Thymus (tissue), 11 donors: ENCODE results near the gene GNG7. TPM values are rescaled to one million over a fixed set of nuclear protein-coding genes. Genes with fewer than 3 reads are reported as not detected.

Source experiments
- DNase-seq, 9 donors: peaks; one replicate each; pipeline ENCODE4 v3.0.0-alpha.2; 2013; ENCODE audit warnings: low spot score in 9 of 9, low read depth in 6 of 9, missing footprints in 1 of 9
- H3K27ac ChIP-seq, 2 donors: one replicate each; pipeline ENCODE4 v1.5.1; 2013; ENCODE audit warnings: control low read depth in 1 of 2, low read depth in 1 of 2, low read length in 1 of 2, mild to moderate bottlenecking in 1 of 2, moderate library complexity in 1 of 2
- H3K27me3 ChIP-seq, 2 donors: one replicate each; pipeline ENCODE4 v1.5.1; 2013; ENCODE audit warnings: low read length in 1 of 2; ENCODE audit not compliant: control insufficient read depth in 2 of 2, insufficient read depth in 1 of 2
- H3K36me3 ChIP-seq, 2 donors: one replicate each; pipeline ENCODE4 v1.5.1; 2013; ENCODE audit warnings: low read length in 1 of 2, mild to moderate bottlenecking in 1 of 2, moderate library complexity in 1 of 2; ENCODE audit not compliant: control insufficient read depth in 2 of 2, insufficient read depth in 2 of 2
- H3K4me1 ChIP-seq, 2 donors: one replicate each; pipeline ENCODE4 v1.5.1; 2013; ENCODE audit warnings: low read length in 2 of 2; ENCODE audit not compliant: control insufficient read depth in 2 of 2, insufficient read depth in 2 of 2
- H3K4me3 ChIP-seq, 2 donors: one replicate each; pipeline ENCODE4 v1.5.1; 2013; ENCODE audit warnings: low read length in 2 of 2, control low read depth in 1 of 2, mild to moderate bottlenecking in 1 of 2
- H3K9me3 ChIP-seq, 2 donors: one replicate each; pipeline ENCODE4 v1.5.1; 2013; ENCODE audit warnings: low read length in 1 of 2, mild to moderate bottlenecking in 1 of 2; ENCODE audit not compliant: control insufficient read depth in 2 of 2, insufficient read depth in 1 of 2
- WGBS: extraction: QIAGEN DNeasy Blood & Tissue Kit; methylation state at CpG from one replicate; pipeline ENCODE4 v1.1.7; 2013; 5-methylcytosine and 5-hydroxymethylcytosine counted together
- polyA plus RNA-seq: library from polyadenylated mRNA; stranded (reverse); fragments of 200-250 nt; gene quantifications from one replicate; pipeline ENCODE4 v1.2.3, GENCODE V29; 2013
- total RNA-seq: library from RNA; stranded (reverse); fragments of 120-200 nt; gene quantifications from one replicate; pipeline ENCODE4 v1.2.4, GENCODE V29; 2013
- donor health status: healthy.

Gene GNG7
- total and polyA plus RNA-seq, 2 donors: 0.71 to 4.2 TPM

GRCh38 chr19:2636897-2637683 lies 65.4 kb downstream of the GNG7 start:
- Histone ChIP-seq H3K9me3 (peaks cover 0 to 32% of the 10 kb centered on the region in 2 donors), H3K27ac (peak overlapping the region in 1 of 2 donors; percentile 51), H3K4me1 (peaks cover 0 to 31% of the 10 kb centered on the region in 2 donors), H3K36me3 (no peaks in the 10 kb centered on the region), H3K4me3 (no peak overlapping the region), H3K27me3 (peaks cover 0 to 14% of the 10 kb centered on the region in 2 donors)
- peak in 3 of 9 donors; percentile 64 to 72 (median 67) for DNase-seq
- WGBS: 29% methylated on average over 37 of the region's 37 CpGs

- H3K27me3 ChIP-seq: peaks cover 0 to 13% of the 10 kb centered on the region in 2 donors
- peak overlapping the region in 1 of 2 donors; percentile 51 for H3K27ac ChIP-seq
- 83% methylated on average over 10 of the region's 10 CpGs for WGBS
- H3K9me3 ChIP-seq: peaks cover 0 to 37% of the 10 kb centered on the region in 2 donors
- H3K4me3 ChIP-seq: no peak overlapping the region
- DNase-seq: no peak
- no peaks in the 10 kb centered on the region for H3K36me3 ChIP-seq
- peaks cover 0 to 31% of the 10 kb centered on the region in 2 donors for H3K4me1 ChIP-seq
These were observed 66.2 kb downstream of the GNG7 start for GRCh38 chr19:2636141-2636896.

GRCh38 chr19:2634960-2635359 lies 67.5 kb downstream of the GNG7 start:
- no peak for DNase-seq
- Histone ChIP-seq H3K27me3 (peaks cover 0 to 6% of the 10 kb centered on the region in 2 donors), H3K36me3 (no peaks in the 10 kb centered on the region), H3K9me3 (peaks cover 0 to 49% of the 10 kb centered on the region in 2 donors), H3K27ac (no peak overlapping the region), H3K4me1 (peaks cover 0 to 31% of the 10 kb centered on the region in 2 donors), H3K4me3 (no peak overlapping the region)
- WGBS: 90% methylated on average over 9 of the region's 9 CpGs

- Histone ChIP-seq H3K9me3 (peaks cover 0 to 50% of the 10 kb centered on the region in 2 donors), H3K36me3 (no peaks in the 10 kb centered on the region), H3K4me1 (peaks cover 0 to 31% of the 10 kb centered on the region in 2 donors), H3K4me3 (no peak overlapping the region), H3K27ac (peak overlapping the region in 1 of 2 donors; percentile 37), H3K27me3 (peaks cover 0 to 5% of the 10 kb centered on the region in 2 donors)
- DNase-seq: no peak
- 92% methylated on average over 28 of the region's 28 CpGs for WGBS
These were observed 68.1 kb downstream of the GNG7 start for GRCh38 chr19:2634228-2634951.

GRCh38 chr19:2633693-2634075 lies 68.8 kb downstream of the GNG7 start:
- Histone ChIP-seq H3K27ac (no peak overlapping the region), H3K27me3 (peaks cover 0 to 2% of the 10 kb centered on the region in 2 donors), H3K36me3 (peaks cover 0 to 2% of the 10 kb centered on the region in 2 donors), H3K4me3 (no peak overlapping the region), H3K9me3 (peaks cover 0 to 53% of the 10 kb centered on the region in 2 donors), H3K4me1 (peaks cover 0 to 31% of the 10 kb centered on the region in 2 donors)
- no peak for DNase-seq
- WGBS: 95% methylated on average over 12 of the region's 12 CpGs

GRCh38 chr19:2631213-2631821 lies 71.2 kb downstream of the GNG7 start:
- peaks cover 0 to 2% of the 10 kb centered on the region in 2 donors for H3K27me3 ChIP-seq
- peak overlapping the region in 1 of 2 donors; percentile 5 for H3K27ac ChIP-seq
- H3K36me3 ChIP-seq: peaks cover 0 to 3% of the 10 kb centered on the region in 2 donors
- H3K9me3 ChIP-seq: peaks cover 0 to 48% of the 10 kb centered on the region in 2 donors
- no peak for DNase-seq
- H3K4me1 ChIP-seq: peaks cover 17 to 36% of the 10 kb centered on the region in 2 donors
- no peak overlapping the region for H3K4me3 ChIP-seq
- WGBS: over 99% methylated on average over 4 of the region's 4 CpGs

GRCh38 chr19:2630352-2631001 lies 72.0 kb downstream of the GNG7 start:
- WGBS: 99% methylated on average over 6 of the region's 6 CpGs

More at GRCh38 chr19:2630352-2631001, 72.0 kb downstream of the GNG7 start:
- Histone ChIP-seq H3K27me3 (no peaks in the 10 kb centered on the region), H3K27ac (no peak overlapping the region), H3K36me3 (peaks cover 0 to 3% of the 10 kb centered on the region in 2 donors), H3K4me1 (peaks cover 18 to 36% of the 10 kb centered on the region in 2 donors), H3K9me3 (peaks cover 0 to 42% of the 10 kb centered on the region in 2 donors), H3K4me3 (no peak overlapping the region)
- no peak for DNase-seq
